Esophagus muscularis mucosa (tissue), 3 donors: ENCODE measurements around the gene ZBTB4.

Source experiments
- CTCF ChIP-seq, 3 experiments: fragments of 200-600 bp in 2 of 3; fragments of 450-650 bp in 1 of 3; sonication (generic) in 2 of 3; IDR thresholded peaks; one replicate each; pipeline ENCODE4 v1.5.1; 2017 to 2019; ENCODE audit warnings: antibody characterized with exemption in 3 of 3, mild to moderate bottlenecking in 2 of 3, moderate library complexity in 1 of 3
- POLR2A ChIP-seq: fragments of 450-650 bp; IDR thresholded peaks from one replicate; pipeline ENCODE4 v1.6.1; 2017; ENCODE audit warnings: antibody characterized with exemption, moderate library complexity, mild to moderate bottlenecking, low read depth
- POLR2AphosphoS5 ChIP-seq, 2 donors: sonication (generic); formaldehyde crosslinking; IDR thresholded peaks; one replicate each; pipeline ENCODE4 v1.6.1; 2017; ENCODE audit warnings: antibody characterized with exemption in 2 of 2

GRCh38 chr17:7460850-7461660, 18.4 kb downstream of the ZBTB4 start:
- no peak for TF ChIP-seq POLR2AphosphoS5 (IDR thresholded peaks at IDR 0.05)
- TF ChIP-seq CTCF (IDR thresholded peaks at IDR 0.05), result no peak
- TF ChIP-seq POLR2A, result no peak
